ENCODE data around the gene ALDH18A1. TPM values are rescaled to one million over a fixed set of nuclear protein-coding genes. Genes with fewer than 3 reads are reported as not detected.

ALDH18A1 gene
- total RNA-seq, 1 donor from 2014 or later: 29.1 TPM

DNA sequence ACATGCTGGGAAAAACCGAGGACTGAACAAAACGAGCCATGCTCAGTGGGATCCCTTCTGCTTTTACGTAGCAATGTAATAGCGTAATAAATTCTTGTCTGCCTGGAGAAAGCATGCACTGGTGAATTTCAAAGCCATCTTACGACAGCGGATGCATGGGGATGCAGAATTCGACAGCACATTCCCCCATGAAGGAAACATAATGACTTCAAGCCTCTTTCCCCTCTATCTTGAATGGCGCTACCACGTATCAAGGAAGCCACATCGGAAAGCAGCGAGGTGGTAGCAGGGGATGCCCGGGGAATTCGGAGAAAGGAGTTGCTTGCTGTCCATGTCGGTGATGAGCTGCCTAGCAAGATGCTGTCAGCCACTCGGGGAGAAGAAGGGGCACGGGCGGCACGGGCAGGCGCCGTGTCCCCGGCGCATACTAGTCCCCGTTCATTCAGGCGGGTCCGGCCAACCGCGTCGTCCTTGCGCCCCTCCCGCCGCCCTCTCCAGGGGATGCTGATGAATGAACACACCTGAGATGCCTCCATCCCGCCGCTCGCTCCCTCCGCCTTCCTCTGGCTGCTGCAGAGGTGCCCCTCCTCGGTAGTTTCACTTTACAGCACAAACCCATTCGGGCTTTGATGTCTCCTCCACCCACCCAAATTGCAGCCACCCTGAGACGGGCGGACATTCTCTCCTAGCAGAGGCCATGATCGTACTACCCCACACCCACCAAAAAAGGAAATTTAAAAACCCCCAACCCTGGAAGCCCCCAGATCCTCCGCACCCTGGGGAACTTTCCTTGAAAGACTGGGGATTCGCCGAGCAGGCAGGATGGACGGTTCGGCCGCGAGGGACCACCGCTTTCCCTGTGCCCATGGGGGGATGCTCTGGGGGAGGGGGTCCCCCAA is 96.0 kb downstream of the ALDH18A1 start:
- peak overlapping the region; percentile 78 to 91 for H3K27ac ChIP-seq
- peaks cover 0 to 6% of the 10 kb centered on the region in 2 donors for H3K4me1 ChIP-seq
- no peaks in the 10 kb centered on the region for H3K9me3 ChIP-seq
- H3K27me3 ChIP-seq: no peaks in the 10 kb centered on the region
- intact Hi-C loops (cut with DNase I): loop anchor here (2.0 to 5.0 kb wide), 3 partner anchors 40 to 128 kb away; no protein-coding TSS in a partner anchor
- peak in 1 of 2 donors; percentile 75 for DNase-seq (ENCODE audit: low spot score in 2 of 2)
- peak overlapping the region; percentile 80 to 83 for H3K4me3 ChIP-seq
- TF ChIP-seq, protein P1, sequence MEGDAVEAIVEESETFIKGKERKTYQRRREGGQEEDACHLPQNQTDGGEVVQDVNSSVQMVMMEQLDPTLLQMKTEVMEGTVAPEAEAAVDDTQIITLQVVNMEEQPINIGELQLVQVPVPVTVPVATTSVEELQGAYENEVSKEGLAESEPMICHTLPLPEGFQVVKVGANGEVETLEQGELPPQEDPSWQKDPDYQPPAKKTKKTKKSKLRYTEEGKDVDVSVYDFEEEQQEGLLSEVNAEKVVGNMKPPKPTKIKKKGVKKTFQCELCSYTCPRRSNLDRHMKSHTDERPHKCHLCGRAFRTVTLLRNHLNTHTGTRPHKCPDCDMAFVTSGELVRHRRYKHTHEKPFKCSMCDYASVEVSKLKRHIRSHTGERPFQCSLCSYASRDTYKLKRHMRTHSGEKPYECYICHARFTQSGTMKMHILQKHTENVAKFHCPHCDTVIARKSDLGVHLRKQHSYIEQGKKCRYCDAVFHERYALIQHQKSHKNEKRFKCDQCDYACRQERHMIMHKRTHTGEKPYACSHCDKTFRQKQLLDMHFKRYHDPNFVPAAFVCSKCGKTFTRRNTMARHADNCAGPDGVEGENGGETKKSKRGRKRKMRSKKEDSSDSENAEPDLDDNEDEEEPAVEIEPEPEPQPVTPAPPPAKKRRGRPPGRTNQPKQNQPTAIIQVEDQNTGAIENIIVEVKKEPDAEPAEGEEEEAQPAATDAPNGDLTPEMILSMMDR (IDR thresholded peaks at IDR 0.05): no peak
- peaks cover 0 to 25% of the 10 kb centered on the region in 2 donors for H3K36me3 ChIP-seq

DNA sequence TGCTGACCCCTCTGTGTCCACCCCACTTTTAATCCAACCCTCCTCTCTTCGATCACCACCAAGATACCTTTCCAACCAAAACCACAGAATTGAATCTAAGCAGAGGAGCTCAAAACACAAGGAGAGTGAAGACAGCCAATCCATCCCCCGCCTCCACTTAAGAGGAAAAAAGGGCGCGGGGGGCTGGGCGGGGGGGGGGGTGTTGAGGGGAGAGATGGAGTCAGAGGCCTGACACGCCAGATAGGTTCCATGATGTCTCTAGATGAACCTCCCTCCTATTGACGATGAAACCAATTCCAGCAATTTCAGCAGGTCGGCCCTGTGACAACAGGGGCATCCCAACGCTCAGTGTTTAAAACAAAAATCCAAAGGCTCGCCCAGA is 96.6 kb downstream of the ALDH18A1 start:
- TF ChIP-seq, protein P1 (IDR thresholded peaks at IDR 0.05): no peak
- no peak for DNase-seq (ENCODE audit: low spot score in 2 of 2)
- Histone ChIP-seq H3K36me3 (peaks cover 0 to 31% of the 10 kb centered on the region in 2 donors), H3K27ac (peak overlapping the region; percentile 78 to 91), H3K4me1 (peaks cover 0 to 6% of the 10 kb centered on the region in 2 donors), H3K27me3 (no peaks in the 10 kb centered on the region), H3K9me3 (no peaks in the 10 kb centered on the region), H3K4me3 (peak overlapping the region; percentile 80 to 83)
- intact Hi-C loops (cut with DNase I): loop anchor here (2.0 to 10.0 kb wide), 5 partner anchors 41 to 183 kb away; no protein-coding TSS in a partner anchor

DNA sequence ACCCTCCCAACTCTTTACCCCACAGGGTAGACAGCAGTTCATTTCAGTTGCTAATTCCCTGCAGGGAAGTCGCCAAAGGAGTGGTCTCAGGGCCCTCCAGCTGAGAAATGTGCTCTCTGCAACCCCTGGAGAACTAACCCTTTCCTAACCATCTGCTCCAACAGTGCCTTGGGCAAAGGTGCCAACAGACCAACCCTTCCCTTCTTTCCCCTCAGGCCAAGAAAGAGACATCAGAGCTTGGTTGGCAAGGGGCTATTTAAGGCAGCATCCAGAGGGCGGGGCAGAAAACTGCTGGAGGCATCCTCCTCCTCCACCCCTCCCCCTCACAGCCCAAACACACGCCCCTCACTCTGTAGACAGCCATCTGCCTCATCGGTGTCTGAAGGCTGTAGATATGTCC is 97.0 kb downstream of the ALDH18A1 start:
- TF ChIP-seq, protein P1 (IDR thresholded peaks at IDR 0.05): no peak
- H3K4me3 ChIP-seq: peak overlapping the region; percentile 80 to 83
- no peak for DNase-seq (ENCODE audit: low spot score in 2 of 2)
- H3K9me3 ChIP-seq: no peaks in the 10 kb centered on the region
- H3K4me1 ChIP-seq: peaks cover 0 to 6% of the 10 kb centered on the region in 2 donors
- peak overlapping the region; percentile 78 to 91 for H3K27ac ChIP-seq
- intact Hi-C loops (cut with DNase I): loop anchor here (5.0 to 10.0 kb wide), 2 partner anchors 65 to 182 kb away; no protein-coding TSS in a partner anchor
- no peaks in the 10 kb centered on the region for H3K27me3 ChIP-seq
- H3K36me3 ChIP-seq: peaks cover 0 to 31% of the 10 kb centered on the region in 2 donors

DNA sequence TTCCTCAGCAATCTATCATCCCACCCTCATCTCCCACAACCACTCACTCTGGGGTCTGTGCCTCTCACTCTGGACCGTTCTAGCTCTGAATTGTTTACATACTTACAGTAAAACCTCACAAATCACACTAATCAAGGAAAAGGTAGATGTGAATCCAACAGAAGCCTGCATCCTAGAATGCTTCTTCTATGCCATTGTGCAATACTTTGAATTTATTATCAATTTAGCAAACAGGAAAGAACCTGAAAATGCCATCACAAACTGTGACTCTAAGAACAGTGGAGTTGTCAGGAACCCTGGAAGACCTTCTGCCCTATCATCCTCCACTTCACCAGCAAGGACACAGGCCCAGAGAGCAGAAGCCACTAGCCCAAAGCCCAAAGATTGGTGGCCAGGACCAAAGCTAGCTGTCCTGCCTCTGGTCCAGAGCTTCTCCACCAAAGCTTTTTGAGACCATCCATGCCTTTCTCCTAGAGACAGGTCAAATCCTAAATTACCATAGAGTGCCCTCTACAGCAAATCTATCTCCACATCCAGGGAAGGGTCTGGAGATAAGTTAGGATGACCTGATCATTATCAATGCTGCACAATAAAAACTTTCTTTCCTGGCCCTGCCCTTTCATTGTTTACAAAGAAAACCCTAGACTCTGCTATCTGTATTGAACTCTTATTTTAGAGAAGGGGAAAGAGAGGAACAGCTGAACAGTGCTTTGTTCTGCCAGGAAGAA is 97.8 kb downstream of the ALDH18A1 start:
- DNase-seq (ENCODE audit: low spot score in 2 of 2): no peak
- peaks cover 0 to 31% of the 10 kb centered on the region in 2 donors for H3K36me3 ChIP-seq
- no peaks in the 10 kb centered on the region for H3K27me3 ChIP-seq
- peaks cover 0 to 6% of the 10 kb centered on the region in 2 donors for H3K4me1 ChIP-seq
- intact Hi-C loops (cut with DNase I): loop anchor here (5.0 to 10.0 kb wide), 2 partner anchors 64 to 181 kb away; no protein-coding TSS in a partner anchor
- no peaks in the 10 kb centered on the region for H3K9me3 ChIP-seq
- H3K27ac ChIP-seq: peak overlapping the region; percentile 78 to 91
- H3K4me3 ChIP-seq: peak overlapping the region; percentile 80 to 83
- TF ChIP-seq, protein P1 (IDR thresholded peaks at IDR 0.05): no peak

DNA sequence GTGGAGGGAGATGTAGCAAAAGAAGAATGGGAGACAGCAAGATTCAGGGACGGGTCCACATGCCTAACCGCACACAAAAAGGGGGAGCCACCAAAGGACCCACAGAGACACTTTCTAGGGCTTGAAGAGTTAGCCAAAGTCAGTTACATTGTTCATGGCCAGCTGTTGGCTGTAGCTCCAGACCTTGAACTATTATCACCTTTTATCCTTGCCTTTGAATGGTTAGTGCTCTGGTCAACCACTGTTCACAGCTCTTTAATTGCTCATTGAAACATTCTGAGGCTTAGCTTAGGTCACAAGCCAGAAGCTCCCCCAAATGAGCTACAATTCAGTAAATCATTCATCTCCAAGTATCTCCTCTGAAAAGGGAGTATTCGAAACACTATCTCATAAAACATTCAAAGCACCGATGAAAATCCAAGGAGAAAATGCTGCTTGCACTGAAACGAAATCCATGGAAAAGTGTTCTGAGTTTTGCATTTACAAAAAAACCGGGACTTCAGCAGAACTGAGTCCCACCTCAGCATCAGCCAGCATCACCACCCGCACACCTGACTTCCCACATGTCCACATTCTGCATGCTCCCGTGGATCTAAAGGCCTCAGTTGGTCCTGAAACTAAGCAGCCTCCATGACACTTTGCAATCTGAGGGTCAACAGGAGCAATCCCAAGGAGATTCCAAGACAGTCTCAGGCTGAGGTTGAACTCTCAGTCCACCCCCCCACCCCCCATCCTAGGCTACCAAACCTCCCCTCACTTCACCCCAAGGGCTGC is 99.3 kb downstream of the ALDH18A1 start:
- DNase-seq (ENCODE audit: low spot score in 2 of 2): no peak
- intact Hi-C loops (cut with DNase I): loop anchor here (5.0 to 10.0 kb wide), 2 partner anchors 62 to 180 kb away; no protein-coding TSS in a partner anchor
- Histone ChIP-seq H3K9me3 (no peaks in the 10 kb centered on the region), H3K4me3 (peak overlapping the region; percentile 80 to 83), H3K27ac (peak overlapping the region; percentile 78 to 91), H3K27me3 (no peaks in the 10 kb centered on the region), H3K36me3 (peaks cover 3 to 40% of the 10 kb centered on the region in 2 donors), H3K4me1 (peaks cover 0 to 9% of the 10 kb centered on the region in 2 donors)
- TF ChIP-seq, protein P1 (IDR thresholded peaks at IDR 0.05): no peak

All from ascending aorta (tissue), 2 donors.